HEK293 (cell line): ENCODE measurements around the gene GRM5.

Source experiments
- CTCF ChIA-PET: fragments of 350-600 bp; formaldehyde crosslinking; extraction: SDS; loops from one replicate; lab custom pipeline; 2021; ENCODE audit warnings: antibody characterized with exemption; lab: Yijun Ruan, JAX
- POLR2A ChIA-PET: fragments of 300-600 bp; formaldehyde crosslinking; extraction: SDS; loops from one replicate; lab custom pipeline; 2020; ENCODE audit warnings: antibody characterized with exemption, inconsistent platforms; lab: Yijun Ruan, JAX
- H3K27ac ChIP-seq: fragments of 200-500 bp; sonication (Bioruptor generic); 2 replicates; pipeline ENCODE4 v1.5.1; 2014; ENCODE audit warnings: low read depth, low read length, control low read depth, inconsistent platforms; ENCODE audit errors: extremely low read depth
- H3K36me3 ChIP-seq, 2 experiments: fragments of 200-500 bp in 1 of 2; sonication (Bioruptor generic) in 1 of 2; 1 replicate in 1 of 2; 2 replicates in 1 of 2; pipeline ENCODE4 v1.5.1; 2014 to 2017; ENCODE audit warnings: inconsistent platforms in 2 of 2, low read length in 2 of 2; ENCODE audit not compliant: control insufficient read depth in 2 of 2, insufficient read depth in 1 of 2
- H3K4me1 ChIP-seq: fragments of 200-500 bp; sonication (Bioruptor generic); 2 replicates; pipeline ENCODE4 v1.5.1; 2014; ENCODE audit warnings: mild to moderate bottlenecking, low read length, inconsistent platforms; ENCODE audit not compliant: control insufficient read depth, insufficient read depth
- H3K4me3 ChIP-seq: 2 replicates; pipeline ENCODE4 v1.5.1; 2011; ENCODE audit warnings: low read depth, mild to moderate bottlenecking, control low read depth, low read length, moderate library complexity
- H3K9me3 ChIP-seq: fragments of 200-500 bp; sonication (Bioruptor generic); 2 replicates; pipeline ENCODE4 v1.5.1; 2014; ENCODE audit warnings: low read depth, low read length, inconsistent platforms; ENCODE audit not compliant: control insufficient read depth, insufficient read depth
- PRDM10 ChIP-seq: fragments of 450-650 bp; formaldehyde crosslinking; IDR thresholded peaks from 2 replicates; pipeline ENCODE4 v1.5.1; 2016; ENCODE audit warnings: missing biosample characterization, missing genetic modification characterization
- PRDM2 ChIP-seq: fragments of 450-650 bp; formaldehyde crosslinking; IDR thresholded peaks from 2 replicates; pipeline ENCODE4 v1.5.1; 2016; ENCODE audit warnings: missing biosample characterization, missing genetic modification characterization, borderline replicate concordance
- RBAK ChIP-seq: fragments of 450-650 bp; formaldehyde crosslinking; IDR thresholded peaks from 2 replicates; pipeline ENCODE4 v1.5.1; 2016; ENCODE audit warnings: missing biosample characterization, missing genetic modification characterization
- ZFP69B ChIP-seq: fragments of 450-650 bp; formaldehyde crosslinking; IDR thresholded peaks from 2 replicates; pipeline ENCODE4 v1.5.1; 2016; ENCODE audit warnings: missing biosample characterization, missing genetic modification characterization
- ZNF202 ChIP-seq: fragments of 450-650 bp; formaldehyde crosslinking; IDR thresholded peaks from 2 replicates; pipeline ENCODE4 v1.5.1; 2016; ENCODE audit warnings: missing biosample characterization, missing genetic modification characterization, borderline replicate concordance
- ZNF26 ChIP-seq: fragments of 450-650 bp; formaldehyde crosslinking; IDR thresholded peaks from 2 replicates; pipeline ENCODE4 v1.5.1; 2016; ENCODE audit warnings: missing biosample characterization, missing genetic modification characterization
- ZNF416 ChIP-seq: fragments of 450-650 bp; formaldehyde crosslinking; IDR thresholded peaks from 2 replicates; pipeline ENCODE4 v1.5.1; 2016; ENCODE audit warnings: missing biosample characterization, missing genetic modification characterization
- ZNF561 ChIP-seq: fragments of 450-650 bp; IDR thresholded peaks from 2 replicates; pipeline ENCODE4 v1.5.1; 2018; ENCODE audit warnings: missing biosample characterization, missing genetic modification characterization, borderline replicate concordance
- ZNF664 ChIP-seq: fragments of 450-650 bp; formaldehyde crosslinking; IDR thresholded peaks from 2 replicates; pipeline ENCODE4 v1.5.1; 2016; ENCODE audit warnings: missing biosample characterization, missing genetic modification characterization
- ZNF791 ChIP-seq: fragments of 450-650 bp; formaldehyde crosslinking; IDR thresholded peaks from 2 replicates; pipeline ENCODE4 v1.5.1; 2016; ENCODE audit warnings: missing biosample characterization, missing genetic modification characterization

GRM5 gene

GRCh38 chr11:88697139-88697538 is 368.6 kb downstream of the GRM5 start (continued):
- TF ChIP-seq PRDM10 (tag by site-specific recombination), result no peak
- TF ChIP-seq ZNF416 (tag by site-specific recombination), result no peak
- TF ChIP-seq ZNF791, result no peak
- TF ChIP-seq PRDM2, result no peak
- TF ChIP-seq ZNF664 (tag by site-specific recombination), result no peak
- no peak for TF ChIP-seq ZFP69B (tag by site-specific recombination)
- TF ChIP-seq, all 188 proteins: peak for 0

- Histone ChIP-seq H3K9me3 (no peaks in the 10 kb centered on the region), H3K4me1 (no peaks in the 10 kb centered on the region), H3K27ac (no peak overlapping the region), H3K4me3 (no peak overlapping the region), H3K36me3 (no peaks in the 10 kb centered on the region)
- POLR2A ChIA-PET, result no interaction called here
- CTCF ChIA-PET, result no interaction called here
- TF ChIP-seq ZNF202 (tag by site-specific recombination), result no peak
- TF ChIP-seq ZNF26 (tag by site-specific recombination), result no peak
- TF ChIP-seq ZNF561, result no peak
- no peak for TF ChIP-seq RBAK (tag by site-specific recombination)
Measured at GRCh38 chr11:88695689-88696414, 369.9 kb downstream of the GRM5 start.
